Measurements from ENCODE around the gene NELFE.

The NELFE gene

GRCh38 chr6:31961616-31962015 is 2.8 kb upstream of the NELFE start:
- Histone ChIP-seq H3K27me3 (ENCODE audit: low read depth, low read length) (no peaks in the 10 kb centered on the region), H3K4me1 (ENCODE audit: control insufficient read depth in 1 of 2, insufficient read depth in 2 of 2, low read length in 2 of 2) (peaks cover 14 to 21% of the 10 kb centered on the region in 2 donors), H3K36me3 (ENCODE audit: control insufficient read depth in 1 of 2, insufficient read depth in 2 of 2, low read length in 2 of 2) (peaks cover 64 to 69% of the 10 kb centered on the region in 2 donors), H3K9me3 (ENCODE audit: control insufficient read depth in 1 of 2, low read length in 2 of 2) (no peaks in the 10 kb centered on the region), H3K4me3 (ENCODE audit: low read depth in 1 of 2, low read length in 2 of 2) (no peak overlapping the region), H3K27ac (ENCODE audit: low read length) (no peak overlapping the region)

GRCh38 chr6:31958412-31958740 is 395 bp downstream of the NELFE start:
- Histone ChIP-seq H3K4me1 (ENCODE audit: control insufficient read depth in 1 of 2, insufficient read depth in 2 of 2, low read length in 2 of 2) (peaks cover 14 to 21% of the 10 kb centered on the region in 2 donors), H3K9me3 (ENCODE audit: control insufficient read depth in 1 of 2, low read length in 2 of 2) (no peaks in the 10 kb centered on the region), H3K27ac (ENCODE audit: low read length) (peak overlapping the region; percentile 95), H3K4me3 (ENCODE audit: low read depth in 1 of 2, low read length in 2 of 2) (peak overlapping the region; percentile 87 to 97), H3K27me3 (ENCODE audit: low read depth, low read length) (no peaks in the 10 kb centered on the region), H3K36me3 (ENCODE audit: control insufficient read depth in 1 of 2, insufficient read depth in 2 of 2, low read length in 2 of 2) (peaks cover 59 to 65% of the 10 kb centered on the region in 2 donors)

GRCh38 chr6:31956796-31957195 is 2.0 kb downstream of the NELFE start:
- peaks cover 14 to 21% of the 10 kb centered on the region in 2 donors for H3K4me1 ChIP-seq (ENCODE audit: control insufficient read depth in 1 of 2, insufficient read depth in 2 of 2, low read length in 2 of 2)
- H3K27ac ChIP-seq (ENCODE audit: low read length) = no peak overlapping the region
- peaks cover 55 to 63% of the 10 kb centered on the region in 2 donors for H3K36me3 ChIP-seq (ENCODE audit: control insufficient read depth in 1 of 2, insufficient read depth in 2 of 2, low read length in 2 of 2)
- H3K9me3 ChIP-seq (ENCODE audit: control insufficient read depth in 1 of 2, low read length in 2 of 2) = no peaks in the 10 kb centered on the region
- no peaks in the 10 kb centered on the region for H3K27me3 ChIP-seq (ENCODE audit: low read depth, low read length)
- no peak overlapping the region for H3K4me3 ChIP-seq (ENCODE audit: low read depth in 1 of 2, low read length in 2 of 2)

GRCh38 chr6:31954511-31954910 is 4.3 kb downstream of the NELFE start:
- Histone ChIP-seq H3K27ac (ENCODE audit: low read length) (no peak overlapping the region), H3K4me1 (ENCODE audit: control insufficient read depth in 1 of 2, insufficient read depth in 2 of 2, low read length in 2 of 2) (peaks cover 9 to 17% of the 10 kb centered on the region in 2 donors), H3K4me3 (ENCODE audit: low read depth in 1 of 2, low read length in 2 of 2) (no peak overlapping the region), H3K9me3 (ENCODE audit: control insufficient read depth in 1 of 2, low read length in 2 of 2) (no peaks in the 10 kb centered on the region), H3K27me3 (ENCODE audit: low read depth, low read length) (no peaks in the 10 kb centered on the region), H3K36me3 (ENCODE audit: control insufficient read depth in 1 of 2, insufficient read depth in 2 of 2, low read length in 2 of 2) (peaks cover 47 to 51% of the 10 kb centered on the region in 2 donors)

GRCh38 chr6:31952890-31953289 is 5.9 kb downstream of the NELFE start:
- Histone ChIP-seq H3K27me3 (ENCODE audit: low read depth, low read length) (no peaks in the 10 kb centered on the region), H3K27ac (ENCODE audit: low read length) (no peak overlapping the region), H3K4me1 (ENCODE audit: control insufficient read depth in 1 of 2, insufficient read depth in 2 of 2, low read length in 2 of 2) (peaks cover 2 to 7% of the 10 kb centered on the region in 2 donors), H3K9me3 (ENCODE audit: control insufficient read depth in 1 of 2, low read length in 2 of 2) (no peaks in the 10 kb centered on the region), H3K4me3 (ENCODE audit: low read depth in 1 of 2, low read length in 2 of 2) (no peak overlapping the region), H3K36me3 (ENCODE audit: control insufficient read depth in 1 of 2, insufficient read depth in 2 of 2, low read length in 2 of 2) (peaks cover 47 to 51% of the 10 kb centered on the region in 2 donors)

- peaks cover 0 to under 1% of the 10 kb centered on the region in 2 donors for H3K4me1 ChIP-seq (ENCODE audit: control insufficient read depth in 1 of 2, insufficient read depth in 2 of 2, low read length in 2 of 2)
- peaks cover 47 to 51% of the 10 kb centered on the region in 2 donors for H3K36me3 ChIP-seq (ENCODE audit: control insufficient read depth in 1 of 2, insufficient read depth in 2 of 2, low read length in 2 of 2)
- H3K27ac ChIP-seq (ENCODE audit: low read length) = no peak overlapping the region
- no peaks in the 10 kb centered on the region for H3K27me3 ChIP-seq (ENCODE audit: low read depth, low read length)
- H3K4me3 ChIP-seq (ENCODE audit: low read depth in 1 of 2, low read length in 2 of 2) = no peak overlapping the region
- H3K9me3 ChIP-seq (ENCODE audit: control insufficient read depth in 1 of 2, low read length in 2 of 2) = no peaks in the 10 kb centered on the region
Observed at GRCh38 chr6:31952140-31952805, 6.5 kb downstream of the NELFE start.

GRCh38 chr6:31949926-31950548 is 8.7 kb downstream of the NELFE start:
- H3K9me3 ChIP-seq (ENCODE audit: control insufficient read depth in 1 of 2, low read length in 2 of 2) = no peaks in the 10 kb centered on the region
- H3K4me1 ChIP-seq (ENCODE audit: control insufficient read depth in 1 of 2, insufficient read depth in 2 of 2, low read length in 2 of 2) = peaks cover 5 to 9% of the 10 kb centered on the region in 2 donors
- H3K27me3 ChIP-seq (ENCODE audit: low read depth, low read length) = no peaks in the 10 kb centered on the region
- H3K4me3 ChIP-seq (ENCODE audit: low read depth in 1 of 2, low read length in 2 of 2) = no peak overlapping the region
- peaks cover 36% of the 10 kb centered on the region in 2 donors for H3K36me3 ChIP-seq (ENCODE audit: control insufficient read depth in 1 of 2, insufficient read depth in 2 of 2, low read length in 2 of 2)
- H3K27ac ChIP-seq (ENCODE audit: low read length) = no peak overlapping the region

- Histone ChIP-seq H3K27me3 (ENCODE audit: low read depth, low read length) (no peaks in the 10 kb centered on the region), H3K4me3 (ENCODE audit: low read depth in 1 of 2, low read length in 2 of 2) (no peak overlapping the region), H3K4me1 (ENCODE audit: control insufficient read depth in 1 of 2, insufficient read depth in 2 of 2, low read length in 2 of 2) (peaks cover 5 to 14% of the 10 kb centered on the region in 2 donors), H3K9me3 (ENCODE audit: control insufficient read depth in 1 of 2, low read length in 2 of 2) (no peaks in the 10 kb centered on the region), H3K27ac (ENCODE audit: low read length) (no peak overlapping the region), H3K36me3 (ENCODE audit: control insufficient read depth in 1 of 2, insufficient read depth in 2 of 2, low read length in 2 of 2) (peaks cover 24 to 25% of the 10 kb centered on the region in 2 donors)
Observed at GRCh38 chr6:31948753-31949413, 9.9 kb downstream of the NELFE start.

- Histone ChIP-seq H3K27me3 (ENCODE audit: low read depth, low read length) (no peaks in the 10 kb centered on the region), H3K36me3 (ENCODE audit: control insufficient read depth in 1 of 2, insufficient read depth in 2 of 2, low read length in 2 of 2) (peaks cover 18 to 19% of the 10 kb centered on the region in 2 donors), H3K4me3 (ENCODE audit: low read depth in 1 of 2, low read length in 2 of 2) (no peak overlapping the region), H3K27ac (ENCODE audit: low read length) (no peak overlapping the region), H3K4me1 (ENCODE audit: control insufficient read depth in 1 of 2, insufficient read depth in 2 of 2, low read length in 2 of 2) (peaks cover 5 to 14% of the 10 kb centered on the region in 2 donors), H3K9me3 (ENCODE audit: control insufficient read depth in 1 of 2, low read length in 2 of 2) (no peaks in the 10 kb centered on the region)
Observed at GRCh38 chr6:31948306-31948705, 10.5 kb downstream of the NELFE start.

GRCh38 chr6:31947864-31948263 is 10.9 kb downstream of the NELFE start:
- peaks cover 5 to 14% of the 10 kb centered on the region in 2 donors for H3K4me1 ChIP-seq (ENCODE audit: control insufficient read depth in 1 of 2, insufficient read depth in 2 of 2, low read length in 2 of 2)
- H3K4me3 ChIP-seq (ENCODE audit: low read depth in 1 of 2, low read length in 2 of 2) = no peak overlapping the region
- H3K27ac ChIP-seq (ENCODE audit: low read length) = no peak overlapping the region
- peaks cover 14 to 15% of the 10 kb centered on the region in 2 donors for H3K36me3 ChIP-seq (ENCODE audit: control insufficient read depth in 1 of 2, insufficient read depth in 2 of 2, low read length in 2 of 2)
- no peaks in the 10 kb centered on the region for H3K9me3 ChIP-seq (ENCODE audit: control insufficient read depth in 1 of 2, low read length in 2 of 2)
- H3K27me3 ChIP-seq (ENCODE audit: low read depth, low read length) = no peaks in the 10 kb centered on the region

- Histone ChIP-seq H3K36me3 (ENCODE audit: control insufficient read depth in 1 of 2, insufficient read depth in 2 of 2, low read length in 2 of 2) (peaks cover 9 to 11% of the 10 kb centered on the region in 2 donors), H3K4me3 (ENCODE audit: low read depth in 1 of 2, low read length in 2 of 2) (no peak overlapping the region), H3K4me1 (ENCODE audit: control insufficient read depth in 1 of 2, insufficient read depth in 2 of 2, low read length in 2 of 2) (peaks cover 5 to 14% of the 10 kb centered on the region in 2 donors), H3K27ac (ENCODE audit: low read length) (no peak overlapping the region), H3K27me3 (ENCODE audit: low read depth, low read length) (no peaks in the 10 kb centered on the region), H3K9me3 (ENCODE audit: control insufficient read depth in 1 of 2, low read length in 2 of 2) (no peaks in the 10 kb centered on the region)
Observed at GRCh38 chr6:31947070-31947675, 11.6 kb downstream of the NELFE start.

All from muscle layer of duodenum (tissue), 2 donors.